ENCODE measurements around the gene ARAP3. TPM values are rescaled to one million over a fixed set of nuclear protein-coding genes. Genes with fewer than 3 reads are reported as not detected.

Gene ARAP3
- total RNA-seq, 2 donors from 2014 or later, result 17.5 to 22.6 TPM

Other genes starting within 250 kb of the ARAP3 start
- 1 to 10 TPM in 1 of 2 donors, under 1 TPM in 1; 0.33 to 1.8 TPM for gene PCDHGC3, start 206.3 kb downstream of the ARAP3 start, total RNA-seq
- gene PCDHGC4, start 197.2 kb downstream of the ARAP3 start, total RNA-seq, result under 1 TPM in 1 of 2 donors, not detected in 1; 0.26 TPM
- under 1 TPM in 1 of 2 donors, not detected in 1; 0.17 TPM for gene PCDHGC5, start 193.1 kb downstream of the ARAP3 start, total RNA-seq
- gene DIAPH1, start 63.2 kb downstream of the ARAP3 start, total RNA-seq, result 100 to 1,000 TPM; 280 to 289 TPM
- gene HDAC3, start 45.4 kb downstream of the ARAP3 start, total RNA-seq, result 100 to 1,000 TPM in 1 of 2 donors, 10 to 100 TPM in 1; 80.0 to 128 TPM
- 10 to 100 TPM in 1 of 2 donors, 1 to 10 TPM in 1; 8.1 to 39.3 TPM for gene RELL2, start 45.2 kb downstream of the ARAP3 start, total RNA-seq
- 10 to 100 TPM; 35.6 to 56.4 TPM for gene FCHSD1, start 30.8 kb downstream of the ARAP3 start, total RNA-seq
- 1 to 10 TPM; 1.8 to 5.9 TPM for gene PCDH1, start 196.2 kb upstream of the ARAP3 start, total RNA-seq
- 10 to 100 TPM; 70.9 to 93.6 TPM for gene DELE1, start 241.6 kb upstream of the ARAP3 start, total RNA-seq